HEK293 (cell line): ENCODE results near the gene AKAP14.
A peak's percentile ranks its signal among the peaks of the same experiment; 100 is the strongest.

Experiments
- CTCF ChIA-PET: fragments of 350-600 bp; formaldehyde crosslinking; extraction: SDS; loops from one replicate; lab custom pipeline; 2021; ENCODE audit warnings: antibody characterized with exemption; lab: Yijun Ruan, JAX
- POLR2A ChIA-PET: fragments of 300-600 bp; formaldehyde crosslinking; extraction: SDS; loops from one replicate; lab custom pipeline; 2020; ENCODE audit warnings: antibody characterized with exemption, inconsistent platforms; lab: Yijun Ruan, JAX
- H3K27ac ChIP-seq: fragments of 200-500 bp; sonication (Bioruptor generic); 2 replicates; pipeline ENCODE4 v1.5.1; 2014; ENCODE audit warnings: low read depth, low read length, control low read depth, inconsistent platforms; ENCODE audit errors: extremely low read depth
- H3K36me3 ChIP-seq, 2 experiments: fragments of 200-500 bp in 1 of 2; sonication (Bioruptor generic) in 1 of 2; 1 replicate in 1 of 2; 2 replicates in 1 of 2; pipeline ENCODE4 v1.5.1; 2014 to 2017; ENCODE audit warnings: inconsistent platforms in 2 of 2, low read length in 2 of 2; ENCODE audit not compliant: control insufficient read depth in 2 of 2, insufficient read depth in 1 of 2
- H3K4me1 ChIP-seq: fragments of 200-500 bp; sonication (Bioruptor generic); 2 replicates; pipeline ENCODE4 v1.5.1; 2014; ENCODE audit warnings: mild to moderate bottlenecking, low read length, inconsistent platforms; ENCODE audit not compliant: control insufficient read depth, insufficient read depth
- H3K4me3 ChIP-seq: 2 replicates; pipeline ENCODE4 v1.5.1; 2011; ENCODE audit warnings: low read depth, mild to moderate bottlenecking, control low read depth, low read length, moderate library complexity
- H3K9me3 ChIP-seq: fragments of 200-500 bp; sonication (Bioruptor generic); 2 replicates; pipeline ENCODE4 v1.5.1; 2014; ENCODE audit warnings: low read depth, low read length, inconsistent platforms; ENCODE audit not compliant: control insufficient read depth, insufficient read depth
- BCL11A ChIP-seq: fragments of 450-650 bp; formaldehyde crosslinking; IDR thresholded peaks from 2 replicates; pipeline ENCODE4 v1.5.1; 2016; ENCODE audit warnings: low read depth, missing biosample characterization, missing genetic modification characterization
- KLF16 ChIP-seq: fragments of 450-650 bp; formaldehyde crosslinking; IDR thresholded peaks from 2 replicates; pipeline ENCODE4 v1.5.1; 2017; ENCODE audit warnings: missing biosample characterization, missing genetic modification characterization
- PRDM10 ChIP-seq: fragments of 450-650 bp; formaldehyde crosslinking; IDR thresholded peaks from 2 replicates; pipeline ENCODE4 v1.5.1; 2016; ENCODE audit warnings: missing biosample characterization, missing genetic modification characterization
- RBAK ChIP-seq: fragments of 450-650 bp; formaldehyde crosslinking; IDR thresholded peaks from 2 replicates; pipeline ENCODE4 v1.5.1; 2016; ENCODE audit warnings: missing biosample characterization, missing genetic modification characterization
- SP2 ChIP-seq: fragments of 450-650 bp; formaldehyde crosslinking; IDR thresholded peaks from 2 replicates; pipeline ENCODE4 v1.5.1; 2016; ENCODE audit warnings: missing biosample characterization, missing genetic modification characterization
- YY1 ChIP-seq: fragments of 450-650 bp; formaldehyde crosslinking; IDR thresholded peaks from 2 replicates; pipeline ENCODE4 v1.5.1; 2018; ENCODE audit warnings: missing biosample characterization, missing genetic modification characterization
- ZBTB20 ChIP-seq: fragments of 450-650 bp; formaldehyde crosslinking; IDR thresholded peaks from 2 replicates; pipeline ENCODE4 v1.5.1; 2016; ENCODE audit warnings: missing biosample characterization, missing genetic modification characterization
- ZBTB21 ChIP-seq: fragments of 450-650 bp; formaldehyde crosslinking; IDR thresholded peaks from 2 replicates; pipeline ENCODE4 v1.5.1; 2017; ENCODE audit warnings: missing biosample characterization, missing genetic modification characterization
- ZBTB8A ChIP-seq: fragments of 450-650 bp; formaldehyde crosslinking; IDR thresholded peaks from 2 replicates; pipeline ENCODE4 v1.5.1; 2016; ENCODE audit warnings: missing biosample characterization, missing genetic modification characterization
- ZNF175 ChIP-seq: fragments of 450-650 bp; formaldehyde crosslinking; IDR thresholded peaks from 2 replicates; pipeline ENCODE4 v1.5.1; 2016; ENCODE audit warnings: missing biosample characterization, missing genetic modification characterization
- ZNF221 ChIP-seq: fragments of 450-650 bp; formaldehyde crosslinking; IDR thresholded peaks from 2 replicates; pipeline ENCODE4 v1.5.1; 2017; ENCODE audit warnings: missing biosample characterization, missing genetic modification characterization, borderline replicate concordance
- ZNF24 ChIP-seq: fragments of 450-650 bp; formaldehyde crosslinking; IDR thresholded peaks from 2 replicates; pipeline ENCODE4 v1.5.1; 2016; ENCODE audit warnings: missing biosample characterization, missing genetic modification characterization
- ZNF248 ChIP-seq: fragments of 450-650 bp; formaldehyde crosslinking; IDR thresholded peaks from 2 replicates; pipeline ENCODE4 v1.5.1; 2017; ENCODE audit warnings: missing biosample characterization, missing genetic modification characterization
- ZNF280D ChIP-seq: fragments of 450-650 bp; formaldehyde crosslinking; IDR thresholded peaks from 2 replicates; pipeline ENCODE4 v1.5.1; 2016; ENCODE audit warnings: missing biosample characterization, missing genetic modification characterization
- ZNF302 ChIP-seq: fragments of 450-650 bp; formaldehyde crosslinking; IDR thresholded peaks from 2 replicates; pipeline ENCODE4 v1.5.1; 2016; ENCODE audit warnings: missing biosample characterization, missing genetic modification characterization, low read depth
- ZNF37A ChIP-seq: fragments of 450-650 bp; IDR thresholded peaks from 2 replicates; pipeline ENCODE4 v1.5.1; 2018; ENCODE audit warnings: missing biosample characterization, missing genetic modification characterization
- ZNF394 ChIP-seq: fragments of 450-650 bp; formaldehyde crosslinking; IDR thresholded peaks from 2 replicates; pipeline ENCODE4 v1.5.1; 2016; ENCODE audit warnings: missing biosample characterization, missing genetic modification characterization, mild to moderate bottlenecking, moderate library complexity, borderline replicate concordance
- ZNF558 ChIP-seq: fragments of 450-650 bp; formaldehyde crosslinking; IDR thresholded peaks from 2 replicates; pipeline ENCODE4 v1.5.1; 2016; ENCODE audit warnings: missing biosample characterization, missing genetic modification characterization
- ZNF561 ChIP-seq: fragments of 450-650 bp; IDR thresholded peaks from 2 replicates; pipeline ENCODE4 v1.5.1; 2018; ENCODE audit warnings: missing biosample characterization, missing genetic modification characterization, borderline replicate concordance
- ZNF580 ChIP-seq: fragments of 450-650 bp; formaldehyde crosslinking; IDR thresholded peaks from 2 replicates; pipeline ENCODE4 v1.5.1; 2016; ENCODE audit warnings: missing biosample characterization, missing genetic modification characterization
- ZNF623 ChIP-seq: fragments of 450-650 bp; formaldehyde crosslinking; IDR thresholded peaks from 2 replicates; pipeline ENCODE4 v1.5.1; 2016; ENCODE audit warnings: missing biosample characterization, missing genetic modification characterization
- TF ChIP-seq, protein P1 (sequence below): fragments of 450-650 bp; formaldehyde crosslinking; IDR thresholded peaks from 2 replicates; pipeline ENCODE4 v1.5.1; 2016; ENCODE audit warnings: missing biosample characterization, missing genetic modification characterization

The AKAP14 gene

DNA sequence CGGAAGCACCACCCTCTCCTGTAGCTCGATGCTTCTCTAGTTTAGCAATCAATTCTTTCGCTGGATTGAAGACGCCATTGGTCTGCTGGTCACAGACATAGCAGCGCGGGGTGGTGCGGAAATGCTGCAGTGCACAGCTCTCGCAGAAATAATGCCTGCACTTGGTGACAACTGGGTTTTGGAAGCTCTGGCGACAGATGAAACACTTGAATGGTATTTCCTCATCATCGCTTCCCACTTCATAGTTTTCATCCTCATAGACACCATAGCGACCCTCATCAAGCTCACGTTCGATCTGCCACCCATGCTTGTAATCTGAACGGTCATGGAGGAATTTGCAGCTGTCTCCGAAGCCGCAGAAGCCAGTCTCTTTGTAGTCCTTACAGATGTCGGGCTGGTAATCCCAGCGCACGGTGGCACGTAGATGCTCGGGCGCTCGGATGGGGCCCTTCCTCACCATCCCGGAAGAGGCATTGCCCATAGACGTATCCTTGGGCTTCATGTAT lies 25.0 kb upstream of the AKAP14 start (continued):
- peak; percentile 68; the same call in 1 of the 2 replicates for TF ChIP-seq PRDM10 (tag by site-specific recombination)

DNA sequence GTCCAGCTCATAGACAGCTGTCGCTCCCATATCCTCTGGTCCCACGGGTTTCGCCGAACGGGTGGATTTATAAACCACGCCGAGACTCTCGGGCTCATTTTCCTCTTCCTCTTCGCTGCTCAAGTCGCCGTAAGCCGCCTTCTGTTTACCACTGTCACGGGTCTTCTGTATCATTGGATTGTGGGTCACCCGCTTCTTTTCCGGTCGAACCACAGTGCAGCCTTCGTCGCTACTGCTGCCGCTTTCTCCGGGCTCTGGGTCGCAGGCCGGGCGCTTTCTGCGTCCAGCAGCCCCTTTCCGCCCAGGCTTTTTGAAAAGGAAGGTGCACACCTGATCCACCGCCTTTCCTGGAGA lies 24.5 kb upstream of the AKAP14 start:
- POLR2A ChIA-PET, result interaction anchor here (0.8 to 2.9 kb wide), 7 partner anchors 10 to 265 kb away, joined by 3 to 33 read pairs (median 6); partner anchors contain the start of genes RPL39 and UPF3B
- CTCF ChIA-PET, result interaction anchor here (0.7 to 3.0 kb wide), 3 partner anchors 9 to 84 kb away, joined by 3 to 9 read pairs (median 4); no protein-coding TSS in a partner anchor

DNA sequence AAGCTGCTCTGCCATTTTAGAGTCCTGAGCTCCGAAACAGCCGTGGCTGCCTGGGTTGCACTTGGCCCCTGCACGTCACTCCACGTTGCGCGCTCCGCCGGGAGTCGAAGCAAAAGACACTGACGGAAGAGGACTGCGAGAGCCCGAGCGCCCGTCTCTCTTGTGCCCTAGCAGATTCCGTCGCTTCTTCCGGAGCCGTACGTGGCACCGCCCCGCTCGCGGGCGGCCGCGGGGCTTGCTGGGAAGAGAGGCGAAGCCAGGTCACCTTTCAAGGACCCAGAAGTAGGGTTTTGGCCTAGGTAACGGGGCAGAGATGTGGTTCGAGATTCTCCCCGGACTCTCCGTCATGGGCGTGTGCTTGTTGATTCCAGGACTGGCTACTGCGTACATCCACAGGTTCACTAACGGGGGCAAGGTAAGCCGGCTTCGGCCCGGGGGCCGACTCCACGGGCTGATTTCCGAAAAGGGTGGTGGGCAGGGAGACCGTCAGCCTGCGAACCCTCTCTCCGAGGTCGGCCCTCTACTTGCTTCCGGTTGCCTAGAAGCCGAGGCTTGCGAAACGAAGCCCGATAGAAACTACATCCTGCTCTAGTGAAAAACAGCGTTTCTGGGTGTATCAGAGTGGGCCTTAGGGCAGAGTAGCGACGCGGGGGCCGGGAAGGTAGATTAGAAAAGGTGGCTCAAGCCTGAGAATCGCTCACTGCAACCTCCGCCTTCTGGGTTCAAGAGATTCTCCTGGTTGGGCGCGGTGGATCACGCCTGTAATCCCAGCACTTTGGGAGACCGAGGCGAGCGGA lies 23.9 kb upstream of the AKAP14 start, which contains the start of the genes NDUFA1 and RNF113A:
TSS of gene NDUFA1 (plus strand) at position 234 of the 797 bp plus-strand sequence. CDS start at position 314, 80 bp downstream.
TSS of gene RNF113A (minus strand) at position 135 of the 797 bp plus-strand sequence. CDS start at position 15, 120 bp downstream.
- Histone ChIP-seq H3K4me3 (peak within 1 kb of the TSS; percentile 59), H3K9me3 (no peaks in the 10 kb centered on the region), H3K4me1 (no peaks in the 10 kb centered on the region), H3K27ac (peak within 1 kb of the TSS; percentile 90), H3K36me3 (peaks cover 12 to 14% of the 10 kb centered on the region in 2 experiments)
- ChIA-PET CTCF (interaction anchor here (0.7 to 3.0 kb wide), 3 partner anchors 9 to 342 kb away, joined by 3 to 9 read pairs (median 5); no protein-coding TSS in a partner anchor), POLR2A (interaction anchor here (0.8 to 2.9 kb wide), 7 partner anchors 11 to 266 kb away, joined by 3 to 33 read pairs (median 8); partner anchors contain the start of genes RPL39 and UPF3B)
- TF ChIP-seq SP2 (tag by site-specific recombination), result peak; percentile 68
- TF ChIP-seq ZNF623 (tag by site-specific recombination), result no peak
- TF ChIP-seq ZNF280D (tag by site-specific recombination), result no peak
- no peak for TF ChIP-seq ZNF175 (tag by site-specific recombination)
- no peak for TF ChIP-seq ZNF302 (tag by site-specific recombination)
- TF ChIP-seq ZNF561 (tag by site-specific recombination), result no peak; the same call in 1 of the 2 replicates
- no peak for TF ChIP-seq ZBTB21
- TF ChIP-seq ZBTB8A (tag by site-specific recombination), result peak; percentile 98
- 0 out of 2 replicates have a peak, but pooled peaks have one; percentile 13 for TF ChIP-seq ZNF24 (tag by site-specific recombination)
- TF ChIP-seq, protein P1, sequence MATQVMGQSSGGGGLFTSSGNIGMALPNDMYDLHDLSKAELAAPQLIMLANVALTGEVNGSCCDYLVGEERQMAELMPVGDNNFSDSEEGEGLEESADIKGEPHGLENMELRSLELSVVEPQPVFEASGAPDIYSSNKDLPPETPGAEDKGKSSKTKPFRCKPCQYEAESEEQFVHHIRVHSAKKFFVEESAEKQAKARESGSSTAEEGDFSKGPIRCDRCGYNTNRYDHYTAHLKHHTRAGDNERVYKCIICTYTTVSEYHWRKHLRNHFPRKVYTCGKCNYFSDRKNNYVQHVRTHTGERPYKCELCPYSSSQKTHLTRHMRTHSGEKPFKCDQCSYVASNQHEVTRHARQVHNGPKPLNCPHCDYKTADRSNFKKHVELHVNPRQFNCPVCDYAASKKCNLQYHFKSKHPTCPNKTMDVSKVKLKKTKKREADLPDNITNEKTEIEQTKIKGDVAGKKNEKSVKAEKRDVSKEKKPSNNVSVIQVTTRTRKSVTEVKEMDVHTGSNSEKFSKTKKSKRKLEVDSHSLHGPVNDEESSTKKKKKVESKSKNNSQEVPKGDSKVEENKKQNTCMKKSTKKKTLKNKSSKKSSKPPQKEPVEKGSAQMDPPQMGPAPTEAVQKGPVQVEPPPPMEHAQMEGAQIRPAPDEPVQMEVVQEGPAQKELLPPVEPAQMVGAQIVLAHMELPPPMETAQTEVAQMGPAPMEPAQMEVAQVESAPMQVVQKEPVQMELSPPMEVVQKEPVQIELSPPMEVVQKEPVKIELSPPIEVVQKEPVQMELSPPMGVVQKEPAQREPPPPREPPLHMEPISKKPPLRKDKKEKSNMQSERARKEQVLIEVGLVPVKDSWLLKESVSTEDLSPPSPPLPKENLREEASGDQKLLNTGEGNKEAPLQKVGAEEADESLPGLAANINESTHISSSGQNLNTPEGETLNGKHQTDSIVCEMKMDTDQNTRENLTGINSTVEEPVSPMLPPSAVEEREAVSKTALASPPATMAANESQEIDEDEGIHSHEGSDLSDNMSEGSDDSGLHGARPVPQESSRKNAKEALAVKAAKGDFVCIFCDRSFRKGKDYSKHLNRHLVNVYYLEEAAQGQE, result no peak
- peak; percentile 27; the same call in 1 of the 2 replicates for TF ChIP-seq ZNF394
- TF ChIP-seq BCL11A (tag by site-specific recombination), result no peak
- TF ChIP-seq ZBTB20 (tag by site-specific recombination), result peak; percentile 83
- no peak for TF ChIP-seq ZNF37A (tag by site-specific recombination)
- TF ChIP-seq ZNF580 (tag by site-specific recombination), result no peak
- TF ChIP-seq YY1 (tag by site-specific recombination), result 0 out of 2 replicates have a peak, but pooled peaks have one; percentile 10

More for the DNA sequence above, 24.5 kb upstream of the AKAP14 start:
- Histone ChIP-seq H3K9me3 (no peaks in the 10 kb centered on the region), H3K4me3 (peak overlapping the region; percentile 59), H3K27ac (peak overlapping the region; percentile 90), H3K4me1 (no peaks in the 10 kb centered on the region)
- no peak for TF ChIP-seq ZNF302 (tag by site-specific recombination)
- no peak for TF ChIP-seq ZNF248 (tag by site-specific recombination)
- no peak for TF ChIP-seq ZNF221 (tag by site-specific recombination)
- TF ChIP-seq ZNF394, result no peak
- no peak for TF ChIP-seq RBAK
- no peak for TF ChIP-seq KLF16 (tag by site-specific recombination)
- TF ChIP-seq ZNF558, result no peak
- TF ChIP-seq, all 188 proteins: peak for 0
- H3K36me3 ChIP-seq, result peaks cover 9 to 11% of the 10 kb centered on the region in 2 experiments
